HEK293 (cell line): ENCODE measurements around the gene OR10H4.

Source experiments
- CTCF ChIA-PET: fragments of 350-600 bp; formaldehyde crosslinking; extraction: SDS; loops from one replicate; lab custom pipeline; 2021; ENCODE audit warnings: antibody characterized with exemption; lab: Yijun Ruan, JAX
- POLR2A ChIA-PET: fragments of 300-600 bp; formaldehyde crosslinking; extraction: SDS; loops from one replicate; lab custom pipeline; 2020; ENCODE audit warnings: antibody characterized with exemption, inconsistent platforms; lab: Yijun Ruan, JAX
- H3K27ac ChIP-seq: fragments of 200-500 bp; sonication (Bioruptor generic); 2 replicates; pipeline ENCODE4 v1.5.1; 2014; ENCODE audit warnings: low read depth, low read length, control low read depth, inconsistent platforms; ENCODE audit errors: extremely low read depth
- H3K36me3 ChIP-seq, 2 experiments: fragments of 200-500 bp in 1 of 2; sonication (Bioruptor generic) in 1 of 2; 1 replicate in 1 of 2; 2 replicates in 1 of 2; pipeline ENCODE4 v1.5.1; 2014 to 2017; ENCODE audit warnings: inconsistent platforms in 2 of 2, low read length in 2 of 2; ENCODE audit not compliant: control insufficient read depth in 2 of 2, insufficient read depth in 1 of 2
- H3K4me1 ChIP-seq: fragments of 200-500 bp; sonication (Bioruptor generic); 2 replicates; pipeline ENCODE4 v1.5.1; 2014; ENCODE audit warnings: mild to moderate bottlenecking, low read length, inconsistent platforms; ENCODE audit not compliant: control insufficient read depth, insufficient read depth
- H3K4me3 ChIP-seq: 2 replicates; pipeline ENCODE4 v1.5.1; 2011; ENCODE audit warnings: low read depth, mild to moderate bottlenecking, control low read depth, low read length, moderate library complexity
- H3K9me3 ChIP-seq: fragments of 200-500 bp; sonication (Bioruptor generic); 2 replicates; pipeline ENCODE4 v1.5.1; 2014; ENCODE audit warnings: low read depth, low read length, inconsistent platforms; ENCODE audit not compliant: control insufficient read depth, insufficient read depth
- PRDM2 ChIP-seq: fragments of 450-650 bp; formaldehyde crosslinking; IDR thresholded peaks from 2 replicates; pipeline ENCODE4 v1.5.1; 2016; ENCODE audit warnings: missing biosample characterization, missing genetic modification characterization, borderline replicate concordance
- YY1 ChIP-seq: fragments of 450-650 bp; formaldehyde crosslinking; IDR thresholded peaks from 2 replicates; pipeline ENCODE4 v1.5.1; 2018; ENCODE audit warnings: missing biosample characterization, missing genetic modification characterization
- ZBTB7A ChIP-seq: fragments of 450-650 bp; formaldehyde crosslinking; IDR thresholded peaks from 2 replicates; pipeline ENCODE4 v1.5.1; 2016; ENCODE audit warnings: low read depth, missing biosample characterization, missing genetic modification characterization
- ZFP37 ChIP-seq: fragments of 450-650 bp; formaldehyde crosslinking; IDR thresholded peaks from 2 replicates; pipeline ENCODE4 v1.5.1; 2016; ENCODE audit warnings: missing biosample characterization, missing genetic modification characterization
- ZNF132 ChIP-seq: fragments of 450-650 bp; formaldehyde crosslinking; IDR thresholded peaks from 2 replicates; pipeline ENCODE4 v1.5.1; 2017; ENCODE audit warnings: missing biosample characterization, missing genetic modification characterization, borderline replicate concordance
- ZNF157 ChIP-seq: fragments of 450-650 bp; formaldehyde crosslinking; IDR thresholded peaks from 2 replicates; pipeline ENCODE4 v1.5.1; 2016; ENCODE audit warnings: missing biosample characterization, missing genetic modification characterization
- ZNF169 ChIP-seq: fragments of 450-650 bp; formaldehyde crosslinking; IDR thresholded peaks from 2 replicates; pipeline ENCODE4 v1.5.1; 2016; ENCODE audit warnings: missing biosample characterization, missing genetic modification characterization
- ZNF174 ChIP-seq: fragments of 450-650 bp; formaldehyde crosslinking; IDR thresholded peaks from 2 replicates; pipeline ENCODE4 v1.5.0; 2017; ENCODE audit warnings: missing biosample characterization, mild to moderate bottlenecking, missing genetic modification characterization
- ZNF23 ChIP-seq: fragments of 450-650 bp; formaldehyde crosslinking; IDR thresholded peaks from 2 replicates; pipeline ENCODE4 v1.5.1; 2016; ENCODE audit warnings: missing biosample characterization, missing genetic modification characterization, borderline replicate concordance
- ZNF335 ChIP-seq: fragments of 450-650 bp; formaldehyde crosslinking; conservative IDR thresholded peaks from 2 replicates; pipeline ENCODE4 v1.5.1; 2016; ENCODE audit warnings: missing biosample characterization, missing genetic modification characterization
- ZNF501 ChIP-seq: fragments of 450-650 bp; formaldehyde crosslinking; IDR thresholded peaks from 2 replicates; pipeline ENCODE4 v1.5.1; 2016; ENCODE audit warnings: missing biosample characterization, missing genetic modification characterization
- ZNF658 ChIP-seq: fragments of 450-650 bp; formaldehyde crosslinking; IDR thresholded peaks from 2 replicates; pipeline ENCODE4; 2016; ENCODE audit warnings: missing biosample characterization, missing genetic modification characterization
- TF ChIP-seq, protein P1 (sequence below): fragments of 450-650 bp; formaldehyde crosslinking; IDR thresholded peaks from 2 replicates; pipeline ENCODE4 v1.5.1; 2016; ENCODE audit warnings: missing biosample characterization, missing genetic modification characterization
- TF ChIP-seq, protein P2 (sequence below): fragments of 450-650 bp; formaldehyde crosslinking; IDR thresholded peaks from 2 replicates; pipeline ENCODE4 v1.5.1; 2016; ENCODE audit warnings: missing biosample characterization, missing genetic modification characterization
- TF ChIP-seq, protein P3 (sequence below): fragments of 450-650 bp; IDR thresholded peaks from 2 replicates; pipeline ENCODE4 v1.5.1; 2018; ENCODE audit warnings: missing biosample characterization, mild to moderate bottlenecking, missing genetic modification characterization

Gene OR10H4

DNA sequence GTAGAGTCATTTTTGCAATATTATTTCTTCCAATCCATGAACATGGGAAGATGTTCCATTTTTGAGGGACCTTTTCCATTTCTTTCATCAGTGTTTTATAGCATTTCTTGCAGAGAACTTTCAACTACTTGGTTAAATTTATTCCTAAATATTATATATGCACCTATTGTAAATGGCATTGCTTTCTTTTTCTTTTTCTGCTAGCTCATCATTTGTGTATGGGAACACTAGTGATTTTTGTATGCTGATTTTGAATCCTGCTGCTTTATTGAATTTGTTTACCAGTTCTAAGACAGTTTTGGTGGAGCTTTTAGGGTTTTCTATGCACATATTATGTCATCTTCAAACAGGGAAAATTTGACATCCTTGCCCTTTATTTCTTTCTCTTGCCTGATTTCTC is 43.8 kb upstream of the OR10H4 start:
- Histone ChIP-seq H3K4me3 (no peak overlapping the region), H3K27ac (no peak overlapping the region), H3K36me3 (no peaks in the 10 kb centered on the region), H3K9me3 (no peaks in the 10 kb centered on the region), H3K4me1 (no peaks in the 10 kb centered on the region)
- POLR2A ChIA-PET, result no interaction called here
- TF ChIP-seq, protein P1, sequence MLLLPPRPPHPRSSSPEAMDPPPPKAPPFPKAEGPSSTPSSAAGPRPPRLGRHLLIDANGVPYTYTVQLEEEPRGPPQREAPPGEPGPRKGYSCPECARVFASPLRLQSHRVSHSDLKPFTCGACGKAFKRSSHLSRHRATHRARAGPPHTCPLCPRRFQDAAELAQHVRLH, result no peak
- TF ChIP-seq ZFP37 (tag by site-specific recombination) (no peak), ZNF174 (tag by site-specific recombination) (no peak), ZNF132 (tag by site-specific recombination) (no peak), ZNF157 (tag by site-specific recombination) (no peak), ZBTB7A (tag by site-specific recombination) (no peak), YY1 (tag by site-specific recombination) (no peak), ZNF501 (tag by site-specific recombination) (no peak), ZNF23 (tag by site-specific recombination) (no peak)
- TF ChIP-seq, protein P2, sequence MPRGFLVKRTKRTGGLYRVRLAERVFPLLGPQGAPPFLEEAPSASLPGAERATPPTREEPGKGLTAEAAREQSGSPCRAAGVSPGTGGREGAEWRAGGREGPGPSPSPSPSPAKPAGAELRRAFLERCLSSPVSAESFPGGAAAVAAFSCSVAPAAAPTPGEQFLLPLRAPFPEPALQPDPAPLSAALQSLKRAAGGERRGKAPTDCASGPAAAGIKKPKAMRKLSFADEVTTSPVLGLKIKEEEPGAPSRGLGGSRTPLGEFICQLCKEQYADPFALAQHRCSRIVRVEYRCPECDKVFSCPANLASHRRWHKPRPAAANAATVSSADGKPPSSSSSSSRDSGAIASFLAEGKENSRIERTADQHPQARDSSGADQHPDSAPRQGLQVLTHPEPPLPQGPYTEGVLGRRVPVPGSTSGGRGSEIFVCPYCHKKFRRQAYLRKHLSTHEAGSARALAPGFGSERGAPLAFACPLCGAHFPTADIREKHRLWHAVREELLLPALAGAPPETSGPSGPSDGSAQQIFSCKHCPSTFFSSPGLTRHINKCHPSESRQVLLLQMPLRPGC (tag by site-specific recombination), result no peak
- TF ChIP-seq, protein P3, sequence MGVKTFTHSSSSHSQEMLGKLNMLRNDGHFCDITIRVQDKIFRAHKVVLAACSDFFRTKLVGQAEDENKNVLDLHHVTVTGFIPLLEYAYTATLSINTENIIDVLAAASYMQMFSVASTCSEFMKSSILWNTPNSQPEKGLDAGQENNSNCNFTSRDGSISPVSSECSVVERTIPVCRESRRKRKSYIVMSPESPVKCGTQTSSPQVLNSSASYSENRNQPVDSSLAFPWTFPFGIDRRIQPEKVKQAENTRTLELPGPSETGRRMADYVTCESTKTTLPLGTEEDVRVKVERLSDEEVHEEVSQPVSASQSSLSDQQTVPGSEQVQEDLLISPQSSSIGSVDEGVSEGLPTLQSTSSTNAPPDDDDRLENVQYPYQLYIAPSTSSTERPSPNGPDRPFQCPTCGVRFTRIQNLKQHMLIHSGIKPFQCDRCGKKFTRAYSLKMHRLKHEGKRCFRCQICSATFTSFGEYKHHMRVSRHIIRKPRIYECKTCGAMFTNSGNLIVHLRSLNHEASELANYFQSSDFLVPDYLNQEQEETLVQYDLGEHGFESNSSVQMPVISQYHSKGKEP (tag by site-specific recombination), result no peak
- CTCF ChIA-PET, result interaction anchor here (0.7 kb wide), 1 partner anchor 187 kb away, joined by 3 read pairs; no protein-coding TSS in a partner anchor

- ChIA-PET POLR2A (no interaction called here), CTCF (interaction anchor here (0.7 to 1.0 kb wide), 2 partner anchors 75 to 152 kb away, joined by 3 read pairs; no protein-coding TSS in a partner anchor)
- Histone ChIP-seq H3K4me3 (no peak overlapping the region), H3K36me3 (no peaks in the 10 kb centered on the region), H3K9me3 (no peaks in the 10 kb centered on the region), H3K27ac (no peak overlapping the region), H3K4me1 (no peaks in the 10 kb centered on the region)
- TF ChIP-seq ZNF335 (tag by site-specific recombination) (0 out of 2 replicates have a peak, but pooled peaks have one; percentile 18), PRDM2 (no peak), ZNF658 (tag by site-specific recombination) (no peak), ZNF169 (no peak)
Measured at GRCh38 chr19:15911599-15912235, 37.1 kb upstream of the OR10H4 start.
